Fibroblast of peridontal ligament (primary cell): Measurements from ENCODE around the gene TBXAS1.
A peak's percentile ranks its signal among the peaks of the same experiment; 100 is the strongest.

Experiments
- DNase-seq: peaks from one replicate; pipeline ENCODE4 v3.0.0-alpha.2; 2010; ENCODE audit errors: extremely low read depth

Gene TBXAS1

DNA sequence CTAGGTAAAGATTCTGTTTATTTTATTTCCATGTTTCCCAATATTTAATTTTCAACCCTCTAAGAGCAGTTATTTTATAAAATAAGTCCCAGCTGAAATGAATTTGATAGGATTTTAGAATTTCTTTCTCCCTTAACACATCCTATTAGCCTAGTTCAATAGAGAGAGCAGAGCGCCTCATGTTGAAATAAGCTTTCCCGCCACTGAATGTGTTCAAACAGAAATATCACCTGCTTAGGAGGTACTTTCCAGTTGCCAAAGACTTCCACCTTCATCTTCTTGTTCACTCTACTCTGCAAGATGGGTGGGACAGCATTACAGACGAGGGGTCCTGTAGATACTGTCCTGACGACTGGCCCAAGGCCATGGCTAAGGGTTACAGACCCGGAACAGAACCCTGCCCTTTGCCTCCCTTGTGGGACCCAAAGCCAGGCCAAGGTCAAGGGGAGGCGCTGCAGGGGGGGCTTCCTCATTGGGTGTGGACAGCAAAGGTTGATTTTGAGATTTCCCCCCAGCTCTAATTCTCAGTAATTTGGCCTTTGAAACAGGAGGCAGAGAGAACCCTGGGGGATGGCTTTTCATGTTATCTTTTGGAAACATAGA, 171.7 kb downstream of the TBXAS1 start:
- no peak for DNase-seq

DNA sequence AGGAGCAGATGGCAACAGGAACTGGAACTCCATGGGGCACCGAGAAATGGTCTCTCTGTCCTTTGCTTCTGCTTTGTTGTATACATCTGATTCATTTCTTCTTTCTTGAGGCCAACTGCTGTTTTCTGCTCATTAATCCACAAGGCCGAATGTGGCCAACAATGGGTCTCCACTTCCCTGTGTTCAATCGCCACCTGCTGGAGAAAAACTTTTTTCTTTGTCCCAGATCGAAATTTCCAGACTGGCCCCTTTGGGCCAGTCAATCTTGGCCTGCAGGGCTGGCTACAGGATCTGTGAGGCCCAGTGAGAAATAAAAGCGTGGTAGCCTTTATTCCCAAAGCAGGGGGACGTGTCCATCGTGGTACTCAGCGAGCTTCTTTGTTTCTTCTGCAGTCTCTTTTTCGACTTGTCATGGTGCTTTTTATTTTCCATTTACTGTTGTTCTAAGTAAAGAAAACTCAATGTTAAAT, 174.9 kb downstream of the TBXAS1 start:
- DNase-seq: peak; percentile 81

DNA sequence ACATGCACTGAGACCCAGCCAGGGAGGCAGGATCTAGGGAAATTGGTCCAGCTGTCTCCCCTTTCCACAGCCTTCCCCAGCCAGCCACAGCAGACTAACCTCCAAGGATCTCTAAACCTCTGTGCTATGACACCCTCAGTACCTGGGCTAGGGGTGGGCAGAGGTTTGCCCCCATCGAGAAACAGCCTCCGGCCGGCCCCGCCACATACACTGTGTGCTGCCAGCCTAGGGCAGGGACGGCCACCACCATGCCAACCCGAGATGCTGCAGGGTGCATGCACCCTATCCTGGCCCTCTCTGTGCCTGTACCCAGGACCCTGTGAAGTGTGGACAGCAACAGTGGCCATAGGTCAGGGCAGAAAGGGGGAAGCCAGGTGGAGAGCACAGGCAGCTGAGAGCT, 175.6 kb downstream of the TBXAS1 start:
- no peak for DNase-seq

DNA sequence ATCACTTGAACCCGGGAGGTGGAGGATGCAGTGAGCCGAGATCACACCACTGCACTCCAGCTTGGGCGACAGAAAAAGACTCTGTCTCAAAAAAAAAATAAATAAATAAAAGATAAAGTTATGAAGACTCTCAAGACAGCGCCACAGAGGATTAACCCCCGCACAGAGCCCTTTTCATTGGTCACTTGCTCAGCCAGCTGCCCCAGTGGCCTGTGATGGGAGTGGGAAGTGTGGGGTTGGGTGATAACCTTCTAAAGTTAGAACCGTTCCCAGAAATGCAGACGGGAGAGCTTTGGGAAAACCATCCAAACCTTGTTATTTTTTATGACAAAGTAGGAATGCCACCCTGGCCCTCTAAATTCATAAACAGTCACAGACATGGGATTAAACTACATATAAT, 176.3 kb downstream of the TBXAS1 start:
- no peak for DNase-seq

DNA sequence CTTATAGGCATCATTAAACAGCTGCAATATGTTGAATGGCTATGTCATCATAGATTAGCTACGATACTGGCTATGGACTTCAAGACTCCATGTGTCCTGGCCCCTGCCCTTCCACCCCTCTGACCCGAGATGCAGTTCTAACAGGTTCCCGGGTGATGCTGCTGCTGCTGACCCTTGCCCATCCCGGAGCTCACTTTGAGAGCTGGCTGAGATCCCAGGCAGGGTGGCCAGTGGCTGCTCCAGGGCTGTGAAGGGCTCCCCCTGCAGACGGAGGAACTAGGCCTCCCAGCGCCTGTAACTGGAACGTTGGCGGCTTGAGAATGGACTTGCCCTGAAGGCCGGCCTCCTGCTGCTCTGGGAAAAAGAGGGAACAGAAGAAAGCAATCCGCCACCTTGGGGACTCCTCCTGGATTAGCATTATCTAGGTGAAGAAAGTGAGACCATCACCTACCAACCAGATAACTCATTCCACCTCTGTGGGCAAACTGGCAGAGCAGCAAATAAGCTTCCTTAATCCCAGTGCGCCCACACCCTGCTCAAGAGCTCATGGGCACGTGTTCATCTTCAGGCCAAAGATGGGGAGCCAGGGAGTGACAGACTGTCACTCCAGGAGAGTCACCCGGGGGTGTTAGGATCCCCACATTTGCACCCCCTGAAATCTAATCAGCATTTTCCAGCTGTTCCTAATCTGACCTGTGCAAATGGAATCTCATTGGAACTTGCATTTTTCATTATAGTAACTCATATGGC, 176.9 kb downstream of the TBXAS1 start:
- DNase-seq: no peak

DNA sequence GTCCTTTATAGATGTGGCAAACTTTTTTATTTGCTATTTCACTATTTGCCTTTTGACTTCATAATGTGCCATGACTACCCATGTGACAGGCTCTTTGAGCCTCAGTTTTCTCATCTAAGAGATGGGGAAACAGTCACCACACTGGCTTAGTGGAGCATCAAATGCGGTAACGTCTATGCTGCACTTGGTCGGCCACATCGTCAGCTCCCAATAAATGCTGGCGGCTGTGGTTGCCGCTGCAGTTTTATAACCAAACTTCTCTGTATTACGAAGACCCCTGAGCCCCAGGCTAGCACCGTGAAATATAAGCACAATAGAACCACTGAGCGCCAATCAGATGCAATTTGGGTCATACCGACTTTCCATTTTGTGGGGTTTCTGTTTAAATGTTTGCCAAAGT, 177.5 kb downstream of the TBXAS1 start:
- no peak for DNase-seq

DNA sequence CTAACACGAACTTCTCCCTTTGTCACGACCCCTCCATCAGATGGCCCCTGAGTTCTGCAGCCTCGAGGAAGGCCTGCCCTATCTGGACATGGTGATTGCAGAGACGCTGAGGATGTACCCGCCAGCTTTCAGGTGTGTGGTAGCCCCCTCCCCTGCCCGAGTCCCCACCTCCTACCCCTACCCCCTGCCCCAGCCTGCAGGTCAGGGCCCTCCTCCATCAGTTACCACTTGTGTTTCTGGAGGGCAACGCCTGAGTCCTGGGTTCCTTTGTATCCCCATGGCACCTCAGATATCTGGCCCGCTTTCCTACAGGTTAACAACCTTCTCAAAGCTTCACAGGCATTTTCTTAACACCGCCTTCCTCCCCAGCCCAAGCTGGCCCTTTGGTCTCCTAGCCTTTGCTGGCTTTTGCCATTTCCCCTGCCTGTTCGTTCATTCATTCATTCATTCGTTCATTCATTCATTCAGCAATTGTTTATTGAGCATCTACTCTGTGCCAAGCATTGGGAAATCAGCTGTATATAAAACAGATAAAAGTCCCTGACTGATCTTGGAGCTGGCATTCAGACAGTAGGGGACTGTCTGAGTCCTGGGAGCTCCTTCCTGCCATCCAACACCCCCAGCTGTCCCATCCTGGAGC, 178.1 kb downstream of the TBXAS1 start:
- DNase-seq: no peak

DNA sequence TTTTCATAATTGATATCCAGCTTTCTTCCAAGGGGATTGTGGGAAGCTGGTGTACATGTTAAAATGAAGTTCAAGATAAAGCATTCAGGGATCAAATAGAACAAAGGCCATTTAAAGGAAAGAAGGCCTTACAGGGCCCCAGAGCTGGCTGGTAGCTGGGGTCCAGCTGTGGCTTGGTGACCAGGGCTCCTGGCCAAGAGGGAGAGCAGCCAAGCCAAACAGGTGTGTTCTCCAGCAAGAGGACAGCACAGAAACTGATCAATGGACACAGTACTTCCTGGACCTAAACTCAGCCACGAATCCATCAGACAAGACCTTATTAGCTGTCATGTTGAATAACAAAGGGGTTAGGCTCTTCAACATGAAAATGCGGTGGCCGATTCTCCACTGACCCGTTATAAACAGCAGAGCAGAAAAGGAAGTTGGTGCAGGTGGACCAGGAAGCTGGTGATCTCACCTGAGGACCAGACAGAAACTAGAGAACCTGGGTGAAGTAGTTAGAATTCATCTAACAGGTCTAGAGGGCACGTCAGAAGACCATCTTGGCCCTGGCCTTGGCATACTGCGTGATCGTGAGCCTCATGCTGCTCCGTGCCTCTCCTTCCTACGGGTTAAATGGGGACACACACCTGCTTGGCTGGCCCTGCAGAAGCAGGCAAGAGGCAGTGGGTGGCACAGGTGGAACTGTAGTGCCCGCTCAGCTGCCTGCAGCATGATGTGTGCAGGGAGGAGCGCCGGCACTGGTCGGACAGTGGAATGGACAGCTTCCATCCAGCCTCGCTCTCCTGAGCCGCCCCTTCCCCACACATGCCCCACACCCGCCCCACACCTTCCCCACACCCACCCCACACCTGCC, 179.9 kb downstream of the TBXAS1 start:
- DNase-seq: no peak

DNA sequence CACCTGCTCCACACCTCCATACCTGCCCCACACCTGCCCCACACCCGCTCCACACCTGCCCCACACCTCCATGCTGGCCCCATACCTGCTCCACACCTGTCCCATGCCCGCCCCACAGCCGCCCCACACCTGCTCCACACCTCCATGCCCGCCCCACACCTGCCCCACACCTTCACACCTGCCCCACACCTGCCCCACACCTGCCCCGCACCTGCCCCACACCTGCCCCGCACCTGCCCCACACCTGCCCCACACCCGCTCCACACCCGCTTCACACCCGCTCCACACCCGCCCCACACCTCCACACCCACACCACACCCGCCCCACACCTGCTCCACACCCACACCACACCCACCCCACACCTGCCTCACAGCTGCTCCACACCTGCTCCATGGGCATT, 180.7 kb downstream of the TBXAS1 start:
- no peak for DNase-seq

DNA sequence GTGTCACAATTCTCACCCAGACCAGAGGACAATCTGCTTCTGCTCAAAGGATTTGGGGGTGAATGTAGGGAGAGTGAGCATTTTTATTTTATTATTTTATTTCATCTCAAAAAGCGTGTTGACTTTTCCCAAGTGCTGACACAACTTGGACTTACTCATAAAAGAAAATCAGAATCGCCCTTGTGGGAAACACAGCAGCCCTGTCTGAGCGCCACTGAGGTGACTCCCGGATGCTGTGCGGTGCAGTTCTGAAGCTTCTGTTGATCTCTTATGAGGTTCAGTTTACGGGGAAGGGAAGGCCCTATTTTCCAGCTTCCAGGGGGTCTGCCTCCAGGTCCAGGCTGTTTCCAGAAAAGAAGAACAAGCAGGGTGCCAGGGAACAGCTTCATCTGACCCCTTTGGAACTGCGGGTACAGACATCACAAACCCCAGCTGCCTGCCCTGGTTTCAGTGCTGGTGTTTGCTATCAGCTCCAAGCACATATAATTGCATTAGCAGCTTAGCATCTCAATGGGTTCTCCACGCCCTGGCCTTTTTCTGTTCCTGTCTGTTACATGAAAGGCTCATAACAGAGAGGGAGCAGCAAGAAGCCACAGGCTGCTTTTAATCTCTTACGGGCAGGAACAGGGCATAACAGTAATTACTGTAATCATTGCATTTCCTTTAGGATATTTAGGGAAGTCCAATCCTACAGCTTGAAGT, 181.3 kb downstream of the TBXAS1 start:
- no peak for DNase-seq

DNA sequence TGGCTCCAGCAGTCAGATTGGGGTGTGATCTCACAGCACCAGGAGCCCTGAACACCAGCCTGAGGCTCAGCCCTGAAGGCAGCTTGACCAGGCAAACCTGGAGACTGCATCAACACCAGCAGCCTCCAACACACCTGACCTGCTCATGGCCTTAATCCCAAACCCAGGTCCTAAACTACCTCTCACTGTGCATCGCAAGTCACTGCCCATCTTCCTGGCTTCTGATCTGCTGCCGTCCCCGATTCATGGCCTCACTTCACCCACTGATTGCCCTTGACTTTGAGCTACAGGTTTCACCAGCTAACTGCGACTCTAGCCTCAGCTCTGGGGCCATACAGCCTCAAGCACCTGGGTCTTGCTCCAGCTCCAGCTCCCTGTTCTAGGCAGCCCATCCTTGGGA, 184.6 kb downstream of the TBXAS1 start:
- no peak for DNase-seq

DNA sequence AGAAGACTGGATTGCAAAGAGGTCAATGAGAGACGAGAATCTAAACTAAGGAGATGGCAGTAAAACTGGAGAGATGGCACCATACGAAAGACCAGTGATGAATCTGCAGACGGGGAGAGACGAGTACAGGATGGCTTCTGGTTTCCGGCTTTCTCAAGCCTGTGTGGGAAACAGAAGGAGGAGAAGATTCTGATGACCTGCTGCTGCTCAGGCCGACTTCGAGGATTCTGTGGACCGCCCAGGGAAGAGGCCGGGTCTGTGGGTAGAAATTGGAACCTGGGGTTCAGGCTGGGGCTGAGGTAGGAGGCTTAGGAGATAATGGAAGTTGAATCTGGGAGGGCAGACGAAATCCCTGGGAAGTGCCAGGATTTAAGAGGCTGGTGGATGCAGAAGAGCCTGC, 185.1 kb downstream of the TBXAS1 start:
- DNase-seq: no peak

DNA sequence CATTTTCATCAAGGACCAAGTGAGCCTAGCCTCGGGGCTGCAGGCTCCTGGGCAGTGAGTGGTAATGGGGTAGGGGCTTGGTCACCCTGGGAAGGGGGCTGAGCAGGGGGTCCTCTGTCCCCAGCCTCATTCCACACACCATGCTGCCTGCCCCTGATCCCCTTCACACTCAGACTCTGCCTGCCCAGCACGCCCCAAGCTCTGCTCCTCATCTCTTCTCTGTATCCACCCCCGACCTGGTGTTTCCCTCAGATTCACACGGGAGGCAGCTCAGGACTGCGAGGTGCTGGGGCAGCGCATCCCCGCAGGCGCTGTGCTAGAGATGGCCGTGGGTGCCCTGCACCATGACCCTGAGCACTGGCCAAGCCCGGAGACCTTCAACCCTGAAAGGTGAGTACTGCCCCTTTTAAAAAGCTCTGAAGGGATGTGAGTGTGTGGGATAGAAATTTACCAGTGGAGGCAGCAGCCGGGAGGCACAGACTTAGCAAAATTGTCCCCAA, 186.5 kb downstream of the TBXAS1 start:
- DNase-seq: no peak

DNA sequence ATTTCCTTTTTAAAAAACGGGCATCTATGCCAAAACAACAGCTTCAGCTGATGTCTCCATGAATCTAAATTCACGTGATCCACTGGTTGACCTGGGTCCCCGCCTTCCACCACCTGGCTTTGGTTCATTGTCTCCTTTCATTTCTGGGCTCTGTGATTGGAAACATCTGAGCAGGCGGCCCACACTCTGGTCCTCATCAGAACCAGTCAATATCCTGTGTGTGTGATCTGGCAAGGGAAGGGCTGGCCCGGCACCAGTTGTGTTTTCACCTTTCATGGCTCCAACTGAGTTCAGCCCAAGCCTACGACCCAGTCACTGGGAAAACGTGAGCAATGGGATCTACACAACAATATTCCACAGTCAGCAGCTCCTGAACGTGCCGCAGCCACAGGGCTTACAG, 187.5 kb downstream of the TBXAS1 start:
- DNase-seq: no peak

DNA sequence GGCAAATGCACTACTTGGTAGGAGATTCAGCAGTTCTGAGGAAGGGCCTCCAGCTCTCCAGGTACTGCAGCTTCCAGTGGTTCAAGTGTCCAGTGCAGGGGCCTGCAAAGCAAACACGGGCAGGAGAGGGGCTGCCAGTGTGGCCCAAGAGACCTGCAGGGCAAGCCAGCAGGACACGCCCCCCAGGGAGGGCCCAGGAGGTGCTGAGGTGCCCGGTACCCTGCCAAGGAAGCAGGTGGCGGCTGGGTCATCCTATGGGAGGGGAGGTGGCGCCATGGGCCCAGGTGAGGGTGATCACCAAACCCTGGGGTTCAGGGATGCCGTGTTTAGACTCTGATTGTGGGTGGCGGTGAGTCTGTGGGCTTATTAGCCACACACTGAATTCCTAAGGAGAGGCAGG, 188.0 kb downstream of the TBXAS1 start:
- no peak for DNase-seq

DNA sequence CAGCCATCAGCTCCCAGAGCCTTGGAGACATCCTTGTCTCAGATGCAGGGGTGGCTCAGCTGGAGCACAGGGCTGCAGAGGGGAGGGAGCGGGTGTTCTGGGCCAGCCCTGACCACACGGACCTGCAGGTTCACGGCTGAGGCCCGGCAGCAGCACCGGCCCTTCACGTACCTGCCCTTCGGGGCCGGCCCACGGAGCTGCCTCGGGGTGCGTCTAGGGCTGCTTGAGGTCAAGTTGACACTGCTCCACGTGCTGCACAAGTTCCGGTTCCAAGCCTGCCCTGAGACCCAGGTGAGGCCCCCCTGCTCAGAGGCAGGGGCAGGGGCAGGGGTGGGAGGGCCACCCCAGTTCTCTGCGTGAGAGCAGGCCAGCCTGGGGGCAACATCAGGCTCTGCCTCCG, 188.5 kb downstream of the TBXAS1 start:
- no peak for DNase-seq

DNA sequence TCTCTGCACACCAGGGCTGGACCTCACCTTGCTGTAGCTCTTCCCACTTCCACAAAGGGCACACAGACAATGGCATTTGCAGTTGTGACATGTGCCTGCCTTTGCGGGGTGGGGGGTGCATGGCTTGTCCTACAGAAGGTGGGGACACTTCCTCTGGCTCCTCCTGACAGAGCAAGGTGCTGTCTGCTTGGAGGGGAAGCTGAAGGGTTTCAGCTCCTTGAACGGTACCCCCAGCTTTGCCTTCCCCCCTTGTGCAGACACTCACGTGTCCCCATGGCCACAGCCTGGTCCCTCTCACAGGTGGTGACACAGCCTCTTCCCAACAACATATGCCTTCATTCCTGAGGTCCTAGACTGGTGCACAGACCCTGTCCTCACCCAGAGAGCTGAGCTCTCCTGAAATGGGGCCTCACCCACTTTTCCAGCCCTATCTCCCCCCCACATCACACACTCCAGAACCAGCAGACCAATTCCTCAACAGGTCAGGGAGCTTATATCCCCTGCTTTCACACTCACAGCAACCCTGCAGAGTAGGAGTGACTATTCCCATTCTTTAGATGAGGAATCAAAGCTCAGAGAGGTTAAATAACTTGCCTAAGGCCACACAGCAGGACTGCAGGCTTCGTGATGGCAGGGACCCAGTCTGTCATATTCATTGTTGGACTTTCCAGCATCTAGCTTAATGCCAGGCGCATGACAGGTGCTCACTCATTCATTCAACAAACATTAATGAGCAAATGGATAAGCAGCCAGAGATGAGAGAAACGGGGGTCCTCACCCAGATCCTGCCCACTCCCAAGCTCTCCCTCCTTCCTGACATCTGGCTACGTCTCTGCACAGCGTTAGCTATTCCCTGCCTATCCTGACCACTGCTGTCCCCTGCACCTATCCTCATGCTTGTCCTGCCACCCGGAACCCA, 189.3 kb downstream of the TBXAS1 start:
- DNase-seq: no peak

DNA sequence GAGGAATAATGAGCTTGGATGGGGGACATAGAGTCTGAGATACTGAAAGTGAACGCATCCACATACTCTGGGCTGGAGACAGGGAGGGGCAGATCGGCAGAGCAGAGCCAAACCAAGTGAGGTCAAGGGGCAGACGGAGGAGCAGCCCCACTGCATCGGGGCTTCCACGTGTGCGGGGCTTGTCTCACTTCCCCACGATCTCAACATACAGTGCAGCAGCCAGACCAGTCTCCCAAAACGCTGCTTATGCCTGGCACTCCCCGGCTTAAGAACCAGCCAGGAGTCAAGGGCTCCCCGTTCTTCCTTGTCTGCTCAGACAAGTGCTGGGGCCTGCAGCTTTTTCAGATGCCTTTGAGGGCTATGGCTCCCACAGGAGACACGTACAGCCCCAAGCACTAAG, 190.1 kb downstream of the TBXAS1 start:
- no peak for DNase-seq

DNA sequence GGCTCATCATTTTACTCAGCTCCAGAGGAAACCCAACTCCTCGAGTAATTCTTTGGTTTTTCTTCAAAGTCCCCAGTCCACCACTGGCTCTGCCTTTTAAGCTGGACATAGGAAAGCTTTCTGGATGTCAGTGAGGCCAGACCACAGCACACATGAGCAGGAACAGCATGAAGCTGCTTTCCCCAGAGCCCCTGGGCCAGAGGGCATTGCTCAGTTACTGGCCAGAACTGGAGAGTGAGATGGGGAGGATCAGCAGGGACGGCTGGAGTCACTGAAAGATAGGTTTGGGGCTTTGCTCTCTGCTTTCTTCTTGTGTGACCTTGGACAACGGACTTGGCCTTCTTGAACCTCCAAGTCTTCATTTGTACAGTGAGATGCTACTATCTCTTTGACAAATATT, 190.5 kb downstream of the TBXAS1 start:
- DNase-seq: no peak

DNA sequence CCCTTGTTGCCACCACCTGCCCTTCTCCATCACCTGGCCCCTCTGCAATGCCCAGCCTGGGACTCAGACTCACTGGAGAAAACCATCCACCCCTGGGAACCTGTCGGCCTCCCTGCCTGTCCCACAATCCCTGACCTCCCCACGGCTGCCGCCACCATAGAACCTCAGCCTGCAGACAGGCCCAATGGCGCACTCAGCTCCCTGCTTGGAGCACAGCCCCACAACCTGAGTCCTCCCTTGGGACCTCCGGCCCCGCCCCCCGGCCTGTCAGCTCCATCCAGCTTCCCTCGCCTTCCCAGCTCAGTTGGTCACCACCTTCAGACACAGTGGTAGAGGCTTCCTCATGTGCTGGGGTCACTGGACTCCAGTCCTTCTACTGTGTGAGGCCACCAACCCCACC, 192.5 kb downstream of the TBXAS1 start:
- DNase-seq: no peak
